ENCODE data around the gene ANKRD26.

GRCh38 chr10:27019827-27020226 lies 80.5 kb downstream of the ANKRD26 start:
- no peak for TF ChIP-seq POLR2AphosphoS5 (IDR thresholded peaks at IDR 0.05)
- TF ChIP-seq, protein P1, sequence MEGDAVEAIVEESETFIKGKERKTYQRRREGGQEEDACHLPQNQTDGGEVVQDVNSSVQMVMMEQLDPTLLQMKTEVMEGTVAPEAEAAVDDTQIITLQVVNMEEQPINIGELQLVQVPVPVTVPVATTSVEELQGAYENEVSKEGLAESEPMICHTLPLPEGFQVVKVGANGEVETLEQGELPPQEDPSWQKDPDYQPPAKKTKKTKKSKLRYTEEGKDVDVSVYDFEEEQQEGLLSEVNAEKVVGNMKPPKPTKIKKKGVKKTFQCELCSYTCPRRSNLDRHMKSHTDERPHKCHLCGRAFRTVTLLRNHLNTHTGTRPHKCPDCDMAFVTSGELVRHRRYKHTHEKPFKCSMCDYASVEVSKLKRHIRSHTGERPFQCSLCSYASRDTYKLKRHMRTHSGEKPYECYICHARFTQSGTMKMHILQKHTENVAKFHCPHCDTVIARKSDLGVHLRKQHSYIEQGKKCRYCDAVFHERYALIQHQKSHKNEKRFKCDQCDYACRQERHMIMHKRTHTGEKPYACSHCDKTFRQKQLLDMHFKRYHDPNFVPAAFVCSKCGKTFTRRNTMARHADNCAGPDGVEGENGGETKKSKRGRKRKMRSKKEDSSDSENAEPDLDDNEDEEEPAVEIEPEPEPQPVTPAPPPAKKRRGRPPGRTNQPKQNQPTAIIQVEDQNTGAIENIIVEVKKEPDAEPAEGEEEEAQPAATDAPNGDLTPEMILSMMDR (IDR thresholded peaks at IDR 0.05), result no peak
- no peak for TF ChIP-seq POLR2A (IDR thresholded peaks at IDR 0.05)

Measured in prostate gland (tissue), 2 donors.